ENCODE measurements around the gene STIM2.

The STIM2 gene

DNA sequence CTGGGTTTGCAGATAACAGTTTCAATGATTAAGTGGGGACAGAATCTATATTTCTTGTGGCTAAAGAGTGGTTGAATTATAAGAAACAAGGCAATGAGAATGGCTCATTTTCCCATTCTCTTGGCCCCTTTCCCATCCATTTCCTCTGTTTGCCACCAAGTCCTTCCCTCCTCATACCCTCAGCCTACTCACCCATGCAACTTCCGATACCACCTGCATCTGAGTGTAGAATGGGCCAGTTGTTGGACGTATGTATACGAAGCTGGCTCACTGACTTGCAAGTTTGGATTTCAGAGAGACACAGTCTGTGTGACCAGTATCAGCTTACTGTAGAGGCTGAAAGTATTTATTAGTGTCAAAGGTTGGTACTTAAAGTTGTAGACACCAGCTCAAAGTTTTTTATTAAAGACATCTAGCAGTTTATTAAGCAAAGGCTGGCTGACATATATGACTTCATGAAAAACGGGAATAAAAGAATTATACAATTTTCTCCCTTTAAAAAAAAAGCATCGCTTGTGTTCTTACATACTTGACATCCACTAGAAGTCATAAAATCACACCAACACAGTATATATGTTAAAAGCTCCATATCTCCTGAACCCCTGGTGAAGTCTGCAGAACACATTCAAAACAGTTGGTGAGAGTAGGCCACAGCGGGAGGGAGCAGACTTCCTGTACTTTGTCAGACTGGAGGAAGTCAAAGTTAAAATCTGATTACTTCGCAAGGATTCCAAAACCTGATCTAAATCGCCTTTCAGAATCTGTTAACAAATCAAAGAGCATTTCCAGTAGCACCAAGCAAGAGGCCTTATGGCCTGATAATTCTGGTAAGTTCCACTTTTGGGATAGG lies 22.4 kb upstream of the STIM2 start:
- no peak for DNase-seq

DNA sequence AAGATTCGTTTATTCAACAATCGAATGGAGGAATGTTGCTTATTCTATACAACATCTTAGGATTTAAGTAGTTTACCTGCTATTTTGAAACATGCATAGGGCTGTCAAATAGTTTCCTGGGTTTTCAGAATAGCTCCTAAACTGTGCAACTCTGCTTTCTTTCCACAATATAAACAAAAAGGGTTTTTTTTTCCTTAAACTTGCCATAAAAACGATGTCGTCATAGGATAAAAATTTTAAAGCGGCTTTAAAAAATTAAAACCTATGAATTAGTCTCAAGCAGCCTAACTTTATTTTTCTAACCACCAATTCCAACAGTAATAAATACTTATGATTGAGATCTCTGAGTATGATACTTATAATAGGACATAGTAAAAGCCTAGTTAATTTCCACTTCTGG lies 21.6 kb upstream of the STIM2 start:
- no peak for DNase-seq

DNA sequence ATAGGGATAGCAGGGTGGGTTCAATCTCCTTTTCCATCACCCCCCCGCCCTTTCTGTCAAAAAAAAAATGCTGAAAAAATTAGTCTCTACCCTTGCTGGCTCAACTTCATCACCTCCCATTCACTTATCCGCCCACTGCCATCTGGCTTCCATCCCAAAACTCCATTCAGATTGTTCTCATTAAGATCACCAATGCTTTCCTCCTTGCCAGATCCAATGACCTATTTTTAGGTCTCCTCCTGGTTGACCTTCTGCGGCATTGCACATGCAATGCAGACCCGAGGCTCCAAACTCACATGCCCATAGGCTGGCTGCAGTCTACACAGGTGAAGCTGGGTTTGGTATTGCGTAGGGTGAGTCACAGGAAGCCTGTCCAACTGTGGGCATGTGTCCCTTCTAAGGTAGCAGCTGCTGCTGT lies 21.1 kb upstream of the STIM2 start:
- DNase-seq = no peak

DNA sequence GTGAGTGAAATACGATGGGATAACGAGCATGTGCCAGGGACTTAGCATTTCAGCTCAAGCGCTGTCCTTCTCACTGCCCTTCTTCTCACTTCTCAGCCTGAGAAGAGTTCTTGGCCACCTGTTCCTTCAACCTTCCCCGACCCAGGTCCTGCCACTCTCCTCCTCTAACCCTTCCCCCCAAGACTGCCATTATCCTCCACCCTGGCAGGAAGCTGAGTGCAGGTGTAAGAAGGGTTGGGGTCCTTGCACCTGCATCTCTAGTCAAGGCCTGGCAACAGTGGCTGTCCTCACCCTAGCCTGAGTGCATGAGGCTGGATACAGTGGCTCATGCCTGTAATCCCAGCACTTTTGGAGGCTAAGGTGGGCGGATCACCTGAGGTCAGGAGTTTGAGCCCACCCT lies 19.9 kb upstream of the STIM2 start:
- DNase-seq = no peak

GRCh38 chr4:26842911-26843310 lies 17.7 kb upstream of the STIM2 start:
- DNase-seq = no peak

DNA sequence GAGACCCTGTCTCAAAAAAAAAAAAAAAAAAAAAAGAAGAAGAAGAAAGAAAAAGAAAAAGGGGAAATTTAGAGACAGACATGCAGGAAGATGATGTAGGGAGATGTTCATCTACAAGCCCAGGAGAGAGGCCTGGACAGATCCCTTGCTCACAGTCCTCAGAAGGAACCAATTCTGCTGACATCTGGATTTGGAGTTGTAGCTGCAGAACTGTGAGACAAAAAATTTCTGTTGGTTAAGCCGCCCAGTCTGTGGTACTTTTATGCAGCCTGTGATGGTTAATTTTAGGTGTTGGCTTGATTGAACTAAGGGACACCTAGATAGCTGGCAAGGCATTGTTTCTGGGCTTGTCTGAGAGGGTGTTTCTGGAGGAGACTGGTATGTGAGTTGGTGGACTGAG lies 10.1 kb upstream of the STIM2 start:
- DNase-seq = no peak

- no peak for DNase-seq
These were observed 9.5 kb upstream of the STIM2 start for GRCh38 chr4:26851129-26851528.

GRCh38 chr4:26854701-26855100 lies 5.9 kb upstream of the STIM2 start:
- no peak for DNase-seq

GRCh38 chr4:26856906-26857277 lies 3.7 kb upstream of the STIM2 start:
- DNase-seq = no peak

GRCh38 chr4:26857278-26858034 lies 3.2 kb upstream of the STIM2 start:
- peak in 1 of 2 experiments; percentile 15 for DNase-seq

DNA sequence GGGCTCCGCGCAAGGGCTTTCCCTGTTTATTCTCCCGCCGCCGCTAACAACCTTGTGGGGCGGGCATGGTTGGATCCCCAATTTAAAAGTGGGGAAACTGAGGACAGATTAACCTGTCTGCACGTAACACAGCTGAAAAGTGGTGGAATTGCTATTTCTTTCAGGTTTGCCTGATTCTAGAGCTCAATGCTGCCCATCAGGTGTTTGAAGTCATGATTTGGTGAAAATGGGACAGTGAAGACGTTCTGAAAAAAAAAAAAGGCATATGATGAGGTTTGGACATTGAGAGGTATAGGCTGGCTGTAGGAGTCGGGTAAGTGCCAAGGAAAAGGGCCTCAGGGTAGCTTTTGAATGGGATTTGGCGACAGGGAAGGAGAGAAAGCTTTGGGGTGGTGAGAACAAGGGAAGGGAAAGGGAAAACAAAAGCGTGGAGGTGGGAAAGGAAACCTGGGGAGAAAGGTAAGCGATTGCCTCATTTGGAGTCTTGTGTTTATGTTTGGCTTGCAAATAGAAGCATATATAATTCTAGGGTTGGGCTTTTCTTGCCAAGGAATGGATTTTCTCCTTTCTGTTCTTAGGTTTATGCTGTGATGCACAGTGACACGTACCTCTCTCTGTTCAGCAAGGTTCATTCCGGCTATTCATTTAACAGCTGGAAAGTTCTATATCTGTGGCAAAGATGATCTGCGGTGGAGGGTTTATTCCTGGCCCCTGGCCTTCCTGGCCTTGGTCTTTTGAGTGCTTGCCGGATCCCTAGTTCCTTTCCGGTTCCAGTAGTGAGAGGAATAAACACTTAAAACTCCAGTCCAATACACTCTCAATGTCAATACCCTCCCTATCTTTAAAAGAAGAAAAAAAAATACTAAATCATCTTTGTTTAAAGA lies 2.4 kb upstream of the STIM2 start:
- no peak for DNase-seq

DNA sequence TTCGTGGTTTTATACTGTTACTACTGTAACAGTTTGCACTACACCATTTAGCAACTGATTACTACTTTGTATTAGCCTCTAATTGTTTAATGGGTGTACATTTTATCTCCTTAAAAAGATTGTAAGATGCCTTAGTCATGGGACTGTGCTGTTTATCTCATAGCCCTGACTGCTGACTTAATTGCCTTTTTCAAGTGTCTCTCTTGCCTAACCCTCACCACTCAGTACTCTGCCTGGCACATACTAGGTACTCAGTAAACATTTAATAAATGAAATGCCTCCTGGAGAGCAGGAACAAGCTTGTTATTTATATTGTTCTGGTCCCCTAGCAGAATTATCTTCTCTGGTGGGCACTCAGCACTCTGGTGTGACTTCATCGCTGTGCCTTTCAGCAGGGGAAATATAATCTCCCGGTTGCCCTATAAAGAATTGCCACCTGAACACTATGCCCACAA lies 1.7 kb upstream of the STIM2 start:
- DNase-seq = no peak

DNA sequence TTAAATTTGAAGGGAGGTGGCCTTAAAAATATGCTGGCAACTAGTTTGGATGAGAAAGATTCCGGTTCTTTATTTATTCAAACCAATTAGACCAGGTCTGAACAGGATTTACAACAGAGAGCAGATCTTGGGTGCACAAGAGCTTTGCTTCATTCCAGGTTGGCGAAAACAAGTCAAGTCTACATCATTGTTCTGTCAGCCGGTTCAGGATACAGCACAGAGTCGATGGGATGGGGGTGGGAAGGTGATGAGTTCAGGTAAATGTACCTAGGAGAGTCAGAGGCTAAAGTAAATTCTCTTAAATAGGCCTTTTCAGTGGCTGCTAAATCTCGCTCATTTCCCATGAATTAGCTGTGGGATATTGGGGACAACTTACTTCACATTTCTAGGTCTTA lies 882 bp upstream of the STIM2 start:
- DNase-seq = no peak

DNA sequence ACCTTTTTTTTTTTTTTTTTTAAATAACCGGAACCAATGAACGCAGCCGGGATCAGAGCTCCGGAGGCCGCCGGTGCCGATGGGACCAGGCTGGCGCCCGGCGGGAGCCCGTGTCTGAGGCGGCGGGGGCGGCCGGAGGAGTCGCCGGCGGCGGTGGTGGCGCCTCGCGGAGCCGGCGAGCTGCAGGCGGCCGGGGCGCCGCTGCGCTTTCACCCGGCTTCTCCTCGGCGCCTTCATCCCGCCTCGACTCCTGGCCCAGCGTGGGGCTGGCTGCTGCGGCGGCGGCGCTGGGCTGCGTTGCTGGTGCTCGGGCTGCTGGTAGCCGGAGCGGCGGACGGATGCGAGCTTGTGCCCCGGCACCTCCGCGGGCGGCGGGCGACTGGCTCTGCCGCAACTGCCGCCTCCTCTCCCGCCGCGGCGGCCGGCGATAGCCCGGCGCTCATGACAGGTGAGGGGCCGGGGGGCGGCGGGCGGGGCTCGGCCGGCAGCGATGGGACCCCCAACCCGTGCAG lies 337 bp downstream of the STIM2 start:
- no peak for DNase-seq

DNA sequence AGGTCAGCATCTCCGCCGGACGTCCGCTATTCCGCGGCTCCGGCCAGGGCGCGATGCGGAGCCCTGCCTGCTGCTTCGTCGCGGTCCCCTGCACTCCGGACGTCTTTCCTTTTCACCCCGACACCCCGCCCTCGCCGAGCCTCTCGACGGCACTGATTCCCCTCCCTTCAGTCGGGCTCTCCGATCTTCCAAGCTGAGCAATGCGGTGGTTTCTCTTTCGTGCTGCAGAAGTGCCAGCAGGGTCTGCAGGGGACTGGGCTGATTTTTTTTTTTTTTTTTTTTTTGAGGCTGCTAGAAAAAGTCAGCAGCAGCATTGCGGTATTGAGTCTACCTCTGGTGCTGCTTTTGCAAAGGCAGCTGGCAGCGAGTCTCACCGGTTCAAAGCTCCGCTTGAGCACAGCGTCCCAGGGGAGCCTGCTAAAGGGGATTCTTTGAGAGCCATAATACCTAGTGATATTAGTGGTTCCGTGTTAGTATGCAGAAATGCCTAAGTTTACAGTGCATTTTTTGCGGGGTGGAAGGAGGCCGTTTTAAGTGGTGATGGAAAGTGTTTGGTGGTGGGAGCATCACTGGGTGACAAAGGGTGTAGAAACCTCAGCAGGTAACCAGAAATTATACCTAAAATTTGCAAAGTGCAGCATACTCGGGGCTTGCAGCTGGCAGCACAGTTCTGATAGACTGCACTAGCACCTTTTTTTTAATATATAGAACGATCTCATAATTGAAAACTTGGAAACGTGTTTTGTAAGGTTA lies 969 bp downstream of the STIM2 start:
- DNase-seq = no peak

GRCh38 chr4:26862381-26862915 lies 1.8 kb downstream of the STIM2 start:
- DNase-seq = no peak

DNA sequence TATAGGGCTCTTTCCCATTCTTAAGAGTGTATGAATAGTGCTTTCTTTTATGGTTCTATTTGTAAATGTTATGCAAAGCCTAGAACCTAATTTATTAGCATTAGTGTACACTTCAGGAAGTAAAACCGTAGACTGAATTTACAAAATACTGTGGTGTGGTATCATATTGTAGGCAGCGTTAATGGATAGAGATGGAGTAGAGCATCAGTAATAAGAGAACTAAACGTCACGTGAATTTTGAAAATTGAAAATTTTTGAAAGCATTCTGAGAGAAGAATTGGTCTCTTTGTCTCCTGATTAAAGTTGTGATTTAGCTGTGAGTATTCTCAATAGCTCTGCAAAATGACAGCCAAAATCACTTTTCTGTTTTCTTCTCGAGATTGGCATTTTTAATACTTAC lies 2.9 kb downstream of the STIM2 start:
- DNase-seq = no peak

- DNase-seq = no peak
These were observed 4.3 kb downstream of the STIM2 start for GRCh38 chr4:26864899-26865298.

GRCh38 chr4:26866203-26866602 lies 5.6 kb downstream of the STIM2 start:
- no peak for DNase-seq

DNA sequence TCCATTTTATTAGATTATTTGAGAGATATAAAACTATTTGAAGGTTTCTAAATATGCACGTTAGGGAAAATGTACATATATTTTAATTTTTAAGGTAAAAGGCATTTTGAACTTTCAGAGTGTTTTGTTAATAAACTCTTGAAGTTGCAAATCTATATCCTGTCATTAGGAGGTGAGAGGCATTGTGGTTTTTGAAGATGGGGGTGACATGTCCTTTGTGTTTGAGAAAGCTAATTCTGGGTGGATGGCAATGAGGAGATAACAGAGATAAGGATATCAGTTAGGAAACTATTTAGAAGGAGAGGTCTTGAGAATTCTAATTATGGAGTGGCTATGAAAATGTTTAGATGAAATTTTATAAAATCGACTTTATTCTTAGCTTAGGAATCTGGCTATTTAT lies 6.1 kb downstream of the STIM2 start:
- no peak for DNase-seq

GRCh38 chr4:26867914-26868684 lies 7.5 kb downstream of the STIM2 start:
- DNase-seq = no peak
